GM19467 (cell line): ENCODE measurements around the gene MVK.

Experiments
- ATAC-seq: cut with Tn5 transposase; IDR thresholded peaks from one replicate; pipeline ENCODE4 v1.9.1; 2021; ENCODE audit warnings: mild to moderate bottlenecking, moderate library complexity; ENCODE audit not compliant: unreplicated experiment

The MVK gene

GRCh38 chr12:109605599-109606228, 32.1 kb downstream of the MVK start:
- no peak for ATAC-seq

- ATAC-seq, result no peak
Observed at GRCh38 chr12:109606320-109607028, 32.9 kb downstream of the MVK start.

DNA sequence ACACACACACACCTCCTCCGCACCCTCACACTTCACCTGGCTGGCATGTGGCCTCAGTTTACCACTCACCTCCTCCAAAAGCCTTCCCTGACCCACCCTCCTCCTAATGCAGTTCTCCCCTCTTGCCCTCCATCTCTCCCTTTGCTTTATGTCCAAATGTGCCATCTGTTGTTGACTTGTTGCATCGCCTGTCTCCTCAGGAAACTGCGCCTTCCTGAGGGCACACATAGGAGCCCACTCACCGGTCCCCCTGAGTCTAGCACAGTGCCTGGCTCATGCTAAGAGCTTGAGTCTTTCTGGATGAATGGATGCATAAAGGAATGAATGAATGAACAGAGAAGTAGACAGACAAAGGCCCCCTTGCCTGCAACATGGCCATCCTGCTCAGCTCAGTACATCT, 34.0 kb downstream of the MVK start:
- no peak for ATAC-seq

GRCh38 chr12:109608270-109608669, 34.7 kb downstream of the MVK start:
- no peak for ATAC-seq

DNA sequence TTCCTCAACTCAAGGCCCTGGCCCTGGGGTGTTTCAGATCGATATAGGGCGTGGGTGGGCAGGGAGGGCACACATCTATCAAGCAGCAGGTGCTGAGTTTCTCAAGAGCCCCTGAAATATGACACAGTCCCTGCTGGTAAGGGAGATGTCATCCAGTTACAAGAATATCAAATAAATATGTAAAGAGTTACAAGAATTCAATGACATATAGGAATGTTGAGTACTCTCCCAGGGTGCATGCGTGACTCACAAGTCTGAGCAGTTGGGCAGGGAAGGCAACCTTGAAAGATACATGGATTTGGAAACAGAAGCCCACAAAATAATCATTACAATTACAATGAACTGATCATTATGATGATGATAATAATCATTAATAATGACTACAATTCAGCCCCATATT, 35.2 kb downstream of the MVK start:
- ATAC-seq, result no peak

DNA sequence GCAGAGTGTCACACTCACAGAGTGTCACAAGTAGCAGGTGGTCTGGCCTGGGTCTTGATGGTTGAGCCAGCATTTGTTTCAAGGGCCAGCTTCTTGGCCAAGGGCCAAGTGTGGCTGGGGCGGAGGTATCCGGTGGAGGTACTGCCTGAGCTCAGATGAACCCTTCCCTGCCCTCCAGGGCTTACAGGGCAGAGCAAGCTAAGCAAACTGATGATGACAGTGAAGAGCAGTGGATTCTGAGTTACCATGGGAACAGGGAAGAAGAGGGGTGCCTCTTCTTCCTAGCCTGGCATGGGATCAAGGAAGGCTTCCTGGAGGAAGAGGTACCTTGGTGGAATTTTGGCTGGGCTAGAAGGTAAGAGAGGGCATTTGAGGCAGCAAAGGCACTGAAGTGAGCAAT, 35.7 kb downstream of the MVK start:
- no peak for ATAC-seq

- no peak for ATAC-seq
Observed at GRCh38 chr12:109610523-109610922, 36.9 kb downstream of the MVK start.

- ATAC-seq, result no peak
Observed at GRCh38 chr12:109611223-109611622, 37.6 kb downstream of the MVK start.

GRCh38 chr12:109612003-109612402, 38.4 kb downstream of the MVK start:
- no peak for ATAC-seq

GRCh38 chr12:109612975-109613502, 39.4 kb downstream of the MVK start:
- ATAC-seq, result no peak

GRCh38 chr12:109613649-109614455, 40.3 kb downstream of the MVK start:
- no peak for ATAC-seq

DNA sequence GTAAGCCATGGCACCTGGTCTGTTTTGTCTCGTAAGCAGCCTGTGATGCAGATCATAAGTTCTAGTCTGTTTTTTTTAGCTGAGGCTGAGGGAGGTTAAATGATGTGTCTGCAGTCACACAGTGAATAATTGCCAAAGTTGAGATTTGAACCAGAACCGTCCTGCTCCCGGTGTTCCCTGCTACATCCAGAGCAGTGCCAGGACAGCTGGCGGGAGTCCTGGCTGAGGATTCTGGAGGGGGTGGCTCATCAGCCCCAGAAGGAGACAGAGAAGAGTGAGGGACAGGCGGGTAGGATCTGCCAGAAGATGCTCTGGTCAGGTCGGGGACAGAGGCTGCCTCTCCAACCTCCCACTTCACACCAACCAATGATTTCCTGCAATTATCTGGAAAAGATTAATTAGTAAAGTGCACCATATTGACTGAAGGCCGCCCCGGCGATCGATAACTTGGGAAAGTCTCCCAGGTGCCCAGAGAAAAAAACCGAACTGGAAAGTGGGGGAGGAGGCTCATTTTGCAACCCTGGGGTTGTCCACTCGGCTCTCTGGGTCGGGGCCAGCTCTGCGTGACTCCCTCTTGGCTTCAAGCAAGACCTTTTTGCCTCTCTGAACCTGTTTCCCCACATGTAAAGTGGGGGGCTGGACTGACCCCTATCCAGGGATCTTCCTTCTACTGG, 42.1 kb downstream of the MVK start:
- ATAC-seq, result no peak

GRCh38 chr12:109617491-109617890, 43.9 kb downstream of the MVK start:
- no peak for ATAC-seq

GRCh38 chr12:109618082-109618481, 44.5 kb downstream of the MVK start:
- no peak for ATAC-seq

DNA sequence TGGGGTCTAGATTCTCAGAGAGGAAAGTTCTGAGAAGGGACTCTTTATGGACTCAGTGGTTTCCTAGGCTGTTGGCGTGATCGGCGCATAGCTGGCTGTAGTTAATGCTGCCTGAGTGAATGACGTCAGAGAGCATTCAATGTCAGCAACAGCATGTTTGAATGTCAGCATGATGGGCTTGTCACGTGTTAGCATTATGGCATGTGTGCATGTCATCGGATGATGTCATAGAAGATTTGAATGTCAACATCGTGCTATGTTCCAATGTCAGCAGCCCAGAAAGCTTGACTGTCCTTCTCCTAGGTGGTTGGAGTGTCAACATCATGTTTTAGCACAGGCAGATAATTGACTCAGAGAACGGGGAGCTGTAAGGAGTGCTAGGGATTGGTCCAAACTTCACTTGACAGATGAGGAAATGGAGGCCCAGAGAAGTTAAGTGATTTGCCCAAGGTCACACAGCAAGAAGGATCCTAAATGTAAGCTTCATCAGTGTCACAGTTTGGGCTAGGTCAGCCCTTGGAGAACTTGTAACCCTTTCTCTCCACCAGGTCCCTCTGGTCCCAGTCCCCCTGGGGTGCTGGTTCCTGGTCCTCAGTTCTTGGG, 45.5 kb downstream of the MVK start:
- no peak for ATAC-seq

DNA sequence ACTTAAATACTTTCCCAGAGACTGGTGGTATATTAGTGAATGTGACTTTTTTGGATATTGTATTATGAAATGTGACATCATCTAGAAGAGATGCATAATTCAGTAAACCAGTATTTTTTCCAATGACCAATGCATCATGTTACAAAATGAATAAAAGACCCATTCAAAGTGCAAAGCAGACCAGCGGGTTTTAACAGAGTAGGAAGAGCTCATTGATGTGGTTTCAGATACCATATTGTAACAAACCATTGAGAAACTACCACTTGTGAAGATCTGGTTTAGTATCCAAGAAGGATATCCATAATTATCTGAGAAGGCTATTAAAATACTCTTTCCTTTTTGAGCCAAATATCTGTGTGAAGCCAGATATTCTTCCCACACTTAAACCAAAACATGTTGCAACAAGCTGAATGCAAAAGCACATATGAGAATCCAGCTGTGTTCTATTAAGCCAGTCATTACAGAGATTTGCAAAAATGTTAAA, 47.7 kb downstream of the MVK start:
- no peak for ATAC-seq

DNA sequence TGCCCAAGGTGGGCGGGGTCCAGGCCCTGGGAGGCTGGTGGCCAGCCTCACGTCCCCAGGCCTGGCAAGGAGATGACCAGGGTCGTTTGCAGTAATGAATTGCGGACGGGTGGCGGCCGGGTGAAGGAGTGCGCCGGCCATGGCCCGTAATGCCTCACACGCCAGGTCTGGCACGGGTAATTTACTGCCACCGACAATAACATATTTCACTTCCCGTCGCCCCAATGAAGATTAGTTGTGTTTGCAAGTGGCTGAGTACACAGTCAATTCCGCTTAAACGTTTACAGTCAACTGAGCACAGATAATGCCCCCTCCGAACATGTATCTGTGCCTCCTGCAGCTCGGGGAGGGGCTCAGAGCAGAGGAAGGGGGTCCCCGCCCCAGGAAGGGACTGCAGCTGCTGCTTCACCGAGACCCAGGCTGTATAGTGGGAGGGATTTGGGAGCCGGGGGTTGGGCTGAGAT, 48.3 kb downstream of the MVK start:
- ATAC-seq, result no peak

DNA sequence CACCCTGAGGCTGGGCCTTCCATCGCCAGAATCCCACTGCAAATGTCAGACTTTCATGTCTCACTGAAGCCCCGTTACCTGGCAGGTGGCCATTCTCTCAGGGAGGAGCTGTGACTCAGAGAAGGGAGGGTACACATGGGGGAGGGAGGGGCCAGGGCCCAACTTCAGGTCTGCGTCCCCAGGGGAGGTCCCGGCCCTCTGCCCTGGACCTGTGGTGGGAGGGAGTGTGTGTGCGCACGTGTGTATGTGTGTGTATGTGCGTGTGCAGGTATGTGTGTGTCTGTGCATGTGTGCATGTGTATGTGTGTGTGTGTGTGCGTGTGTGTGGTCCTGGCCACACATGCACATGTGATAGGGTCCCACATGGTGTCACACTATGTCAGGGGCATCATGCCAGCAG, 50.9 kb downstream of the MVK start:
- no peak for ATAC-seq

- ATAC-seq, result no peak
Observed at GRCh38 chr12:109625131-109625559, 51.6 kb downstream of the MVK start.

DNA sequence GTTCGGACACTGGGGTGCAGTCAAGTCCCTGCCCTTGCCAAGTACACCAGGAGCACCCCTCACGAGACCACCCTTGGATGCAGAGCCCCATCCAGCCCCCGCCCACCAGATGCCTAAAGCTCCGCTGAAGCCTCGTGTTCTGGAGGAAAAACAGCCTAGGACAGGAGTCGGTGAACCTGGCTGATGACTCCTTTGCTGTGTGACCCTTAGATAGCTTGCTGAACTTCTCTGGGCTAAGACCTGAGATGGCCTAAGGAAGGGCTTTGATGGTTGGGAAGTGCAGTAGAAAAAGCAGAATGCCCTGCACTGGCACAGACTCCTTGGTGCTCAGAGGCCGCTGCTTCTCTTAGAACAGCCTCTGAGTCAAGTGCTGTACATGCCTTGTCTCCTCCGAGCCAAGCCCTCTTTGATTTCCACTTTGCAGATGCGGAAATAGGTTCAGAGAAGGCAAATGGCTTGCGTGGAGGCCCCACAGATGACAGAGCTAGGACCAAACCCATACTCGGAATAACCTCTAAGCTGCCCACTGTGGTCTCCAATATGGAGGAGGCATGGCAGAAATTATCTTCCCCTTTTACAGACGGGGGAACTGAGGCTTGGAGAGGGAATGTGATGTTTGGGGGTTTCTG, 52.3 kb downstream of the MVK start:
- ATAC-seq, result no peak
